Fibroblast of lung (primary cell): ENCODE data around the gene SPTA1. TPM values are rescaled to one million over a fixed set of nuclear protein-coding genes. Genes with fewer than 3 reads are reported as not detected.

Experiments used
- DNase-seq, 2 donors: peaks; one replicate each; pipeline versions ENCODE4 v3.0.0 to v3.0.0-alpha.2; 2010; ENCODE audit warnings: low read depth in 2 of 2
- H2AFZ ChIP-seq: 2 replicates; pipeline ENCODE4 v1.5.1; 2012; ENCODE audit warnings: low read length, control low read depth, inconsistent platforms
- H3K27ac ChIP-seq: 2 replicates; pipeline ENCODE4 v1.5.1; 2011; ENCODE audit warnings: low read length, control low read depth; ENCODE audit not compliant: insufficient read depth
- H3K27me3 ChIP-seq: 2 replicates; pipeline ENCODE4 v1.5.1; 2011; ENCODE audit warnings: mild to moderate bottlenecking, low read length; ENCODE audit not compliant: control insufficient read depth, insufficient read depth
- H3K36me3 ChIP-seq: 2 replicates; pipeline ENCODE4 v1.5.1; 2011; ENCODE audit warnings: low read length; ENCODE audit not compliant: control insufficient read depth, insufficient read depth
- H3K4me1 ChIP-seq: 2 replicates; pipeline ENCODE4 v1.5.1; 2011; ENCODE audit warnings: low read length; ENCODE audit not compliant: control insufficient read depth, insufficient read depth; ENCODE audit errors: extremely low read depth
- H3K4me2 ChIP-seq: 2 replicates; pipeline ENCODE4 v1.5.1; 2011; ENCODE audit warnings: low read length, control low read depth; ENCODE audit not compliant: insufficient read depth; ENCODE audit errors: extremely low read depth
- H3K4me3 ChIP-seq, 4 experiments: fragments of 200-600 bp in 1 of 4; sonication (generic) in 1 of 4; replicated peaks in 1 of 4; 2 replicates each; pipeline ENCODE4 v1.5.1; 2011 to 2016; ENCODE audit warnings: low read length in 4 of 4, low read depth in 3 of 4, mild to moderate bottlenecking in 3 of 4, control low read depth in 2 of 4, inconsistent platforms in 1 of 4, mixed read lengths in 1 of 4; ENCODE audit not compliant: insufficient read depth in 1 of 4; ENCODE audit errors: control extremely low read depth in 1 of 4
- H3K79me2 ChIP-seq: 2 replicates; pipeline ENCODE4 v1.5.1; 2012; ENCODE audit warnings: mild to moderate bottlenecking, low read length, inconsistent platforms; ENCODE audit not compliant: control insufficient read depth, insufficient read depth
- H3K9ac ChIP-seq: 2 replicates; pipeline ENCODE4 v1.5.1; 2011; ENCODE audit warnings: mild to moderate bottlenecking, low read length, control low read depth; ENCODE audit not compliant: insufficient read depth
- H3K9me3 ChIP-seq: 2 replicates; pipeline ENCODE4 v1.5.1; 2012; ENCODE audit warnings: low read depth, low read length; ENCODE audit not compliant: control insufficient read depth, insufficient read depth
- H4K20me1 ChIP-seq: 2 replicates; pipeline ENCODE4 v1.5.1; 2011; ENCODE audit warnings: low read length; ENCODE audit not compliant: control insufficient read depth, insufficient read depth; ENCODE audit errors: extremely low read depth
- EZH2 ChIP-seq: IDR thresholded peaks from 2 replicates; pipeline ENCODE4 v1.5.1; 2012; ENCODE audit warnings: low read length, control low read depth, mild to moderate bottlenecking; ENCODE audit errors: missing control alignments
- polyA plus RNA-seq, 2 donors: library from polyadenylated mRNA; depleted of rRNA in 1 of 2; stranded (reverse) in 1 of 2; unstranded in 1 of 2; fragments of >200 nt; gene quantifications; 2 replicates each; pipeline ENCODE4 v1.2.1, GENCODE V29; 2011 to 2012; ENCODE audit warnings: missing spikeins in 1 of 2
- total RNA-seq: library from RNA; depleted of rRNA; stranded (reverse); fragments of >200 nt; gene quantifications from 2 replicates; pipeline ENCODE4 v1.2.1, GENCODE V29; 2014
- TF ChIP-seq, protein P1 (sequence below), 2 donors: IDR thresholded peaks in 1 of 2; conservative IDR thresholded peaks in 1 of 2; 1 replicate in 1 of 2; 2 replicates in 1 of 2; pipeline ENCODE4 v1.5.1; 2011 to 2012; ENCODE audit warnings: low read length in 2 of 2, control low read depth in 1 of 2, inconsistent platforms in 1 of 2, low read depth in 1 of 2, mild to moderate bottlenecking in 1 of 2

Gene SPTA1
- total and polyA plus RNA-seq, 2 donors (not counting 1 experiment from before 2014, with no cell fraction given), result 0.07 to 0.17 TPM

DNA sequence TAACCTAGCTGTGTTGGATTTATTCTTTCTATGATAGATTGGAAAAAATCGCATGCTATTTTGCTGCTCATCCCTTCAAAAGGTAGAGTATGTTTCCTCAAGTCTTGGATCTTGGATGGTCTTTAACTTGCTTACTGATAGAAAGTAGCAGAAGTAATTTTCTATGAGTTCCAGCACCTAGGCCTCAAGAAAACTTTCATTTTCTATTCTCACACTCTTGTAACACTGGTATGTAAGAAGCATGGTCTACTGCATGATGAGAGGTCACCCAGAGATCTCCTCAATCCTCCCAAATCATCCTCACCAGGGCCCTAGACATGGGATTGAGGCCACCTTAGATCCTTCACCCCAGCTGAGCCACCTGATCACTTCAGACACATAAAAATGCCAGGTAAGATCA lies 7.2 kb downstream of the SPTA1 start:
- TF ChIP-seq, protein P1, sequence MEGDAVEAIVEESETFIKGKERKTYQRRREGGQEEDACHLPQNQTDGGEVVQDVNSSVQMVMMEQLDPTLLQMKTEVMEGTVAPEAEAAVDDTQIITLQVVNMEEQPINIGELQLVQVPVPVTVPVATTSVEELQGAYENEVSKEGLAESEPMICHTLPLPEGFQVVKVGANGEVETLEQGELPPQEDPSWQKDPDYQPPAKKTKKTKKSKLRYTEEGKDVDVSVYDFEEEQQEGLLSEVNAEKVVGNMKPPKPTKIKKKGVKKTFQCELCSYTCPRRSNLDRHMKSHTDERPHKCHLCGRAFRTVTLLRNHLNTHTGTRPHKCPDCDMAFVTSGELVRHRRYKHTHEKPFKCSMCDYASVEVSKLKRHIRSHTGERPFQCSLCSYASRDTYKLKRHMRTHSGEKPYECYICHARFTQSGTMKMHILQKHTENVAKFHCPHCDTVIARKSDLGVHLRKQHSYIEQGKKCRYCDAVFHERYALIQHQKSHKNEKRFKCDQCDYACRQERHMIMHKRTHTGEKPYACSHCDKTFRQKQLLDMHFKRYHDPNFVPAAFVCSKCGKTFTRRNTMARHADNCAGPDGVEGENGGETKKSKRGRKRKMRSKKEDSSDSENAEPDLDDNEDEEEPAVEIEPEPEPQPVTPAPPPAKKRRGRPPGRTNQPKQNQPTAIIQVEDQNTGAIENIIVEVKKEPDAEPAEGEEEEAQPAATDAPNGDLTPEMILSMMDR (conservative IDR thresholded peaks at IDR 0.05 in 1 of 2, IDR thresholded peaks at IDR 0.05 in 1 of 2; ENCODE audit: low read depth in 1 of 2, low read length in 2 of 2), result no peak
- TF ChIP-seq EZH2, result no peak
- Histone ChIP-seq H3K4me2 (no peak overlapping the region), H3K9ac (no peak overlapping the region), H3K79me2 (no peaks in the 10 kb centered on the region), H3K4me3 (no peak overlapping the region), H3K4me1 (no peaks in the 10 kb centered on the region), H2AFZ (no peak overlapping the region), H4K20me1 (no peaks in the 10 kb centered on the region), H3K27me3 (no peaks in the 10 kb centered on the region), H3K9me3 (no peaks in the 10 kb centered on the region), H3K27ac (no peak overlapping the region), H3K36me3 (no peaks in the 10 kb centered on the region)
- DNase-seq, result no peak

GRCh38 chr1:158675563-158676323 lies 10.8 kb downstream of the SPTA1 start:
- no peak overlapping the region for H2AFZ ChIP-seq
- H3K9ac ChIP-seq, result no peak overlapping the region
- H3K79me2 ChIP-seq, result no peaks in the 10 kb centered on the region
- DNase-seq, result no peak
- H3K4me3 ChIP-seq, result no peak overlapping the region
- no peaks in the 10 kb centered on the region for H3K36me3 ChIP-seq
- H4K20me1 ChIP-seq, result no peaks in the 10 kb centered on the region
- no peak overlapping the region for H3K27ac ChIP-seq
- H3K27me3 ChIP-seq, result no peaks in the 10 kb centered on the region
- H3K9me3 ChIP-seq, result no peaks in the 10 kb centered on the region
- TF ChIP-seq EZH2, result no peak
- TF ChIP-seq, protein P1 (conservative IDR thresholded peaks at IDR 0.05 in 1 of 2, IDR thresholded peaks at IDR 0.05 in 1 of 2; ENCODE audit: low read depth in 1 of 2, low read length in 2 of 2), result no peak
- no peaks in the 10 kb centered on the region for H3K4me1 ChIP-seq
- H3K4me2 ChIP-seq, result no peak overlapping the region

GRCh38 chr1:158674302-158674701 lies 12.2 kb downstream of the SPTA1 start:
- no peak for TF ChIP-seq EZH2
- TF ChIP-seq, protein P1 (conservative IDR thresholded peaks at IDR 0.05 in 1 of 2, IDR thresholded peaks at IDR 0.05 in 1 of 2; ENCODE audit: low read depth in 1 of 2, low read length in 2 of 2), result no peak

More at GRCh38 chr1:158674302-158674701, 12.2 kb downstream of the SPTA1 start:
- Histone ChIP-seq H3K79me2 (no peaks in the 10 kb centered on the region), H3K4me2 (no peak overlapping the region), H2AFZ (no peak overlapping the region), H3K4me3 (no peak overlapping the region), H3K9ac (no peak overlapping the region), H3K9me3 (no peaks in the 10 kb centered on the region), H3K27me3 (no peaks in the 10 kb centered on the region), H3K27ac (no peak overlapping the region), H3K4me1 (no peaks in the 10 kb centered on the region), H3K36me3 (no peaks in the 10 kb centered on the region), H4K20me1 (no peaks in the 10 kb centered on the region)
- DNase-seq, result no peak
